K562 (cell line): ENCODE results near the gene ANKLE1. TPM values are rescaled to one million over a fixed set of nuclear protein-coding genes. Genes with fewer than 3 reads are reported as not detected.

Experiments used
- ATAC-seq: fragments of 200-7000 bp; cut with Tn5 transposase; 3 replicates; pipeline ENCODE4 v1.9.1; 2020; ENCODE audit warnings: moderate library complexity
- BruUV-seq: library from RNA; stranded (reverse); fragments of 400-500 nt; replicated peaks from 2 replicates; lab custom pipeline; 2021; lab: Mats Ljungman, UMichigan
- CTCF ChIA-PET: fragments of 300-600 bp; formaldehyde crosslinking; extraction: SDS; loops from one replicate; lab custom pipeline; 2021; ENCODE audit warnings: low intra/inter-chr PET ratio; lab: Yijun Ruan, JAX
- POLR2A ChIA-PET: fragments of 300-600, 350-650 bp; sonication (Branson Sonifier 250); formaldehyde crosslinking; extraction: SDS; loops from one replicate; lab custom pipeline; 2021; ENCODE audit warnings: antibody characterized with exemption, inconsistent platforms; lab: Yijun Ruan, JAX
- DNase-seq, 4 experiments: peaks; one replicate each; pipeline versions ENCODE4 v3.0.0 to v3.0.0-alpha.2; 2011 to 2018; ENCODE audit warnings: low spot score in 3 of 4, mixed read lengths in 3 of 4; ENCODE audit errors: extremely low read depth in 1 of 4
- FAIRE-seq: peaks from 2 replicates; lab custom pipeline; 2011; peaks lifted over from hg19 to GRCh38; lab: Jason Lieb, UNC
- H2AFZ ChIP-seq: 2 replicates; pipeline ENCODE4 v1.6.0; 2011; ENCODE audit warnings: low read depth, low read length, control low read depth, inconsistent platforms
- H3K27ac ChIP-seq: fragments of 200-600 bp; 3 replicates; pipeline ENCODE4 v1.8.0; 2011; ENCODE audit warnings: low read depth, mild to moderate bottlenecking, control low read depth, inconsistent platforms, low read length, moderate library complexity, mixed read lengths; ENCODE audit errors: extremely low read depth
- H3K27me3 ChIP-seq, 2 experiments: fragments of 300-600 bp in 1 of 2; 2 replicates in 1 of 2; 3 replicates in 1 of 2; pipeline versions ENCODE4 v1.6.0 to v1.8.0; 2011; ENCODE audit warnings: inconsistent platforms in 2 of 2, low read length in 2 of 2, mild to moderate bottlenecking in 1 of 2, mixed read lengths in 1 of 2, moderate library complexity in 1 of 2; ENCODE audit not compliant: control insufficient read depth in 2 of 2, insufficient read depth in 2 of 2
- H3K36me3 ChIP-seq: fragments of 300-600 bp; 3 replicates; pipeline ENCODE4 v1.8.0; 2011; ENCODE audit warnings: mild to moderate bottlenecking, low read length, inconsistent platforms; ENCODE audit not compliant: control insufficient read depth, insufficient read depth
- H3K4me1 ChIP-seq, 2 experiments: fragments of 200-600 bp in 1 of 2; replicated peaks in 1 of 2; 2 replicates in 1 of 2; 3 replicates in 1 of 2; pipeline versions ENCODE4 v1.5.1 to v1.8.0; 2011; ENCODE audit warnings: inconsistent platforms in 2 of 2, low read length in 2 of 2, mild to moderate bottlenecking in 1 of 2, mixed read lengths in 1 of 2, moderate library complexity in 1 of 2; ENCODE audit not compliant: control insufficient read depth in 2 of 2, insufficient read depth in 2 of 2
- H3K4me2 ChIP-seq: 2 replicates; pipeline ENCODE4 v1.6.1; 2011; ENCODE audit warnings: low read length, control low read depth, inconsistent platforms, mixed read lengths; ENCODE audit not compliant: insufficient read depth
- H3K4me3 ChIP-seq: fragments of 200-600 bp; sonication (generic), shearing (Covaris generic); 2 replicates; pipeline ENCODE4 v1.5.1; 2016; ENCODE audit warnings: control low read depth, inconsistent platforms
- H3K79me2 ChIP-seq: fragments of 200-600 bp; 3 replicates; pipeline ENCODE4 v1.8.0; 2011; ENCODE audit warnings: low read length, inconsistent platforms; ENCODE audit not compliant: control insufficient read depth, insufficient read depth
- H3K9ac ChIP-seq, 2 experiments: 2 replicates each; pipeline versions ENCODE4 v1.6.0 to v1.6.1; 2011; ENCODE audit warnings: low read depth in 2 of 2, low read length in 2 of 2, control low read depth in 1 of 2, inconsistent platforms in 1 of 2, mild to moderate bottlenecking in 1 of 2, mixed read lengths in 1 of 2; ENCODE audit not compliant: insufficient read depth in 1 of 2
- H3K9me1 ChIP-seq: one replicate; pipeline ENCODE4 v1.6.0; 2011; ENCODE audit warnings: inconsistent platforms, mild to moderate bottlenecking, low read length, moderate library complexity; ENCODE audit not compliant: control insufficient read depth, insufficient read depth
- H3K9me3 ChIP-seq: replicated peaks from 2 replicates; pipeline ENCODE4 v1.5.1; 2011; ENCODE audit warnings: low read depth, low read length, inconsistent platforms; ENCODE audit not compliant: control insufficient read depth, insufficient read depth
- H4K20me1 ChIP-seq: replicated peaks from 2 replicates; pipeline ENCODE4 v1.6.1; 2011; ENCODE audit warnings: low read length, inconsistent platforms, mixed read lengths; ENCODE audit not compliant: control insufficient read depth, insufficient read depth
- BACH1 ChIP-seq: fragments of 200-800 bp; sonication (Bioruptor generic); IDR thresholded peaks from 2 replicates; pipeline ENCODE4 v1.6.1; 2016; ENCODE audit warnings: missing genetic modification characterization, missing compliant biosample characterization
- FOSL1 ChIP-seq: fragments of 200-800 bp; sonication (Bioruptor generic); conservative IDR thresholded peaks from 2 replicates; pipeline ENCODE4 v1.6.1; 2016; ENCODE audit warnings: missing genetic modification characterization, missing compliant biosample characterization
- FOXA3 ChIP-seq, 2 experiments: fragments of 450-650 bp in 1 of 2; sonication (generic) in 1 of 2; formaldehyde crosslinking; IDR thresholded peaks in 1 of 2; conservative IDR thresholded peaks in 1 of 2; 2 replicates each; pipeline versions ENCODE4 v1.4.0 to v1.8.0; 2020 to 2022; ENCODE audit warnings: mild to moderate bottlenecking in 2 of 2, missing genetic modification reagents in 1 of 2
- FOXJ3 ChIP-seq: sonication (generic); formaldehyde crosslinking; IDR thresholded peaks from 2 replicates; pipeline ENCODE4 v1.4.0; 2020; ENCODE audit warnings: mild to moderate bottlenecking, missing genetic modification reagents
- IFI16 ChIP-seq: fragments of 250-450 bp; sonication (Bioruptor Pico); IDR thresholded peaks from 2 replicates; pipeline ENCODE4 v2.1.2; 2022; ENCODE audit warnings: mild to moderate bottlenecking, inconsistent platforms
- KLF13 ChIP-seq: fragments of 450-650 bp; IDR thresholded peaks from 2 replicates; pipeline ENCODE4 v1.6.1; 2016; ENCODE audit warnings: missing genetic modification characterization, low read depth, mild to moderate bottlenecking, missing compliant biosample characterization, moderate library complexity, borderline replicate concordance
- POLR2H ChIP-seq: IDR thresholded peaks from 2 replicates; pipeline ENCODE4 v1.6.1; 2016; ENCODE audit warnings: missing genetic modification characterization, low read depth, mild to moderate bottlenecking, control low read depth, missing compliant biosample characterization, moderate library complexity
- THRAP3 ChIP-seq: fragments of 450-650 bp; IDR thresholded peaks from 2 replicates; pipeline ENCODE4 v1.6.1; 2016; ENCODE audit warnings: mild to moderate bottlenecking, inconsistent platforms, borderline replicate concordance
- WGBS: fragments of 100-300 bp; shearing (Covaris generic); methylation state at CpG from one replicate; pipeline ENCODE4 v1.1.6; 2016; ENCODE audit warnings: low coverage, mixed read lengths; ENCODE audit not compliant: insufficient coverage; ENCODE audit errors: missing lambda C conversion rate; 5-methylcytosine and 5-hydroxymethylcytosine counted together
- in situ Hi-C: fragments of 300-500 bp; cut with MboI; formaldehyde crosslinking; loops from 4 replicates; pipeline ENCODE4 v1.15.0; 2018; ENCODE audit warnings: inconsistent platforms, mixed read lengths
- intact Hi-C: fragments of 100-400 bp; cut with micrococcal nuclease; formaldehyde crosslinking; loops from 2 replicates; pipeline ENCODE4 v1.14.2; 2022
- polyA plus RNA-seq, 8 experiments: library from polyadenylated mRNA; depleted of rRNA in 4 of 8; stranded (reverse) in 5 of 8; unstranded in 3 of 8; fragments of >200 nt; fragmentation: Nextera tagmentation in 2 of 8; fragmentation: Illumina TruSeq in 1 of 8; extraction: Ambion mirVana in 2 of 8; extraction: Trizol in 1 of 8; gene quantifications; 2 replicates each; pipeline versions ENCODE4 v1.2.1 to v1.2.3, GENCODE V29; 2011 to 2014; ENCODE audit warnings: inconsistent platforms in 1 of 8, missing spikeins in 1 of 8
- total RNA-seq, 7 experiments: library from RNA; depleted of rRNA in 6 of 7; stranded (reverse); fragments of >200 nt in 6 of 7; fragmentation: Illumina TruSeq in 2 of 7; extraction: Trizol in 2 of 7; gene quantifications; 2 replicates each; pipeline versions ENCODE4 v1.2.1 to v1.2.3, GENCODE V29; 2011 to 2021; ENCODE audit warnings: low replicate concordance in 1 of 7
- TF ChIP-seq, protein P1 (sequence below): fragments of 250-450 bp; sonication (Bioruptor Pico); IDR thresholded peaks from 2 replicates; pipeline ENCODE4 v1.9.0; 2021; ENCODE audit warnings: mild to moderate bottlenecking
- TF ChIP-seq, protein P2 (sequence below): IDR thresholded peaks from 3 replicates; pipeline ENCODE4 v1.6.1; 2011; ENCODE audit warnings: borderline replicate concordance, mild to moderate bottlenecking; ENCODE audit not compliant: insufficient read length, insufficient read depth
- TF ChIP-seq, protein P3 (sequence below), 2 experiments: fragments of 450-650 bp in 1 of 2; sonication (generic) in 1 of 2; formaldehyde crosslinking in 1 of 2; IDR thresholded peaks; 2 replicates each; pipeline versions ENCODE4 v1.7.1 to v1.9.0; 2016 to 2022; ENCODE audit warnings: inconsistent platforms in 1 of 2, mild to moderate bottlenecking in 1 of 2, missing genetic modification reagents in 1 of 2

Gene ANKLE1
- total and polyA plus RNA-seq, 9 of the 15 experiments (the other 6 are each of a cell fraction or from before 2014, with no cell fraction given): 0.63 to 9.2 (median 2.9) TPM

DNA sequence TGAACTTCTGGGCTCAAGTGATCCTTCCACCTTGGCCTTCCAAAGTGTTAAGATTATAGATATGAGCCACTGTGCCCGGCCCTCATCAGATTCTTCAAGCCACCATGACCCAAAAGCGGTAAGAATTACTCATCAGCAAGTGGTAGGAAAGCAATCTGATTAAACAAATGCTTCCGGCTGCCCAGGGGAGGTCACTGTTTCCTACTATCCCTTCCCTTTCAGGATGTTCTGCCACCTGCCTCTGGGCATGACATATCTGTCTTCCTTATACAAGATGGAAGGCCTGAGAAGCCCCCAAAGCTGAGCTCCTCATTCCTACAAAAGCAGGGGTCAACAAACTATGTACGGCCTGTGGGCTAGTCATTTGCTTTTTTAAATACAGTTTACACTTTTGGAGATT, 14.6 kb downstream of the ANKLE1 start (continued):
- no peak for TF ChIP-seq BACH1 (tag)
- peak; percentile 89 for TF ChIP-seq FOSL1 (tag)
- no peak for TF ChIP-seq IFI16
- TF ChIP-seq, protein P1, sequence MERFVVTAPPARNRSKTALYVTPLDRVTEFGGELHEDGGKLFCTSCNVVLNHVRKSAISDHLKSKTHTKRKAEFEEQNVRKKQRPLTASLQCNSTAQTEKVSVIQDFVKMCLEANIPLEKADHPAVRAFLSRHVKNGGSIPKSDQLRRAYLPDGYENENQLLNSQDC (CRISPR knock-in tag): no peak
- TF ChIP-seq, protein P2, sequence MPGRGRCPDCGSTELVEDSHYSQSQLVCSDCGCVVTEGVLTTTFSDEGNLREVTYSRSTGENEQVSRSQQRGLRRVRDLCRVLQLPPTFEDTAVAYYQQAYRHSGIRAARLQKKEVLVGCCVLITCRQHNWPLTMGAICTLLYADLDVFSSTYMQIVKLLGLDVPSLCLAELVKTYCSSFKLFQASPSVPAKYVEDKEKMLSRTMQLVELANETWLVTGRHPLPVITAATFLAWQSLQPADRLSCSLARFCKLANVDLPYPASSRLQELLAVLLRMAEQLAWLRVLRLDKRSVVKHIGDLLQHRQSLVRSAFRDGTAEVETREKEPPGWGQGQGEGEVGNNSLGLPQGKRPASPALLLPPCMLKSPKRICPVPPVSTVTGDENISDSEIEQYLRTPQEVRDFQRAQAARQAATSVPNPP: no peak
- no peak for TF ChIP-seq POLR2H (tag)
- TF ChIP-seq KLF13: no peak
- no peak for TF ChIP-seq FOXJ3
- TF ChIP-seq THRAP3: no peak

DNA sequence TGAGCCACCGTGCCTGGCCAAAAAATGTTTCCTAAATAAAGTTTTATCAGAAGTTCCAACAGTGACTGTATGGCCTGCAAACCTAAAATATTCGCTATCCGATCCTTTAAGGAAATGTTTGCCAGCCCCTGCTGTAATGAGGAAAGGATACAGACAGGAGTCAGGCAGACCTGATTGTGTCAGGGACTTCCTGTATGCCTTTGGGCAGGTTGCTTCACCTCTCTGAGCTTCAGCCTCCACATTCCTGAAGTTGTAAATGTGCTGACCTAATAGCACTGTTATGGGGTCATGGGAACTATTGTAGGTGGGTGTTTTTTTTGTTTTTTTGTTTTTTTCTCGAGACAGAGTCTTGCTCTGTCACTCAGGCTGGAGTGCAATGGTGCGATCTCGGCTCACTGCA, 15.3 kb downstream of the ANKLE1 start:
- Histone ChIP-seq H3K27me3 (no peaks in the 10 kb centered on the region), H3K9ac (no peak overlapping the region), H3K36me3 (peaks cover 28% of the 10 kb centered on the region), H3K27ac (no peak overlapping the region), H2AFZ (no peak overlapping the region), H3K9me3 (peaks cover 3% of the 10 kb centered on the region), H3K9me1 (peaks cover 7% of the 10 kb centered on the region), H3K79me2 (peaks cover 12% of the 10 kb centered on the region), H4K20me1 (no peaks in the 10 kb centered on the region), H3K4me3 (no peak overlapping the region), H3K4me2 (no peak overlapping the region), H3K4me1 (peaks cover 11 to 36% of the 10 kb centered on the region in 2 experiments; a peak in 4 of 5 replicates)
- DNase-seq: no peak
- no TSS peak for BruUV-seq
- ChIA-PET CTCF (no interaction called here), POLR2A (interaction anchor here (0.6 kb wide), 1 partner anchor 283 kb away, joined by 3 read pairs; no protein-coding TSS in a partner anchor)
- no peak for ATAC-seq
- intact Hi-C loops (no loop called here), in situ Hi-C loops (no loop called here)
- 95% methylated on average over 5 of the region's 6 CpGs for WGBS
- TF ChIP-seq, protein P3, sequence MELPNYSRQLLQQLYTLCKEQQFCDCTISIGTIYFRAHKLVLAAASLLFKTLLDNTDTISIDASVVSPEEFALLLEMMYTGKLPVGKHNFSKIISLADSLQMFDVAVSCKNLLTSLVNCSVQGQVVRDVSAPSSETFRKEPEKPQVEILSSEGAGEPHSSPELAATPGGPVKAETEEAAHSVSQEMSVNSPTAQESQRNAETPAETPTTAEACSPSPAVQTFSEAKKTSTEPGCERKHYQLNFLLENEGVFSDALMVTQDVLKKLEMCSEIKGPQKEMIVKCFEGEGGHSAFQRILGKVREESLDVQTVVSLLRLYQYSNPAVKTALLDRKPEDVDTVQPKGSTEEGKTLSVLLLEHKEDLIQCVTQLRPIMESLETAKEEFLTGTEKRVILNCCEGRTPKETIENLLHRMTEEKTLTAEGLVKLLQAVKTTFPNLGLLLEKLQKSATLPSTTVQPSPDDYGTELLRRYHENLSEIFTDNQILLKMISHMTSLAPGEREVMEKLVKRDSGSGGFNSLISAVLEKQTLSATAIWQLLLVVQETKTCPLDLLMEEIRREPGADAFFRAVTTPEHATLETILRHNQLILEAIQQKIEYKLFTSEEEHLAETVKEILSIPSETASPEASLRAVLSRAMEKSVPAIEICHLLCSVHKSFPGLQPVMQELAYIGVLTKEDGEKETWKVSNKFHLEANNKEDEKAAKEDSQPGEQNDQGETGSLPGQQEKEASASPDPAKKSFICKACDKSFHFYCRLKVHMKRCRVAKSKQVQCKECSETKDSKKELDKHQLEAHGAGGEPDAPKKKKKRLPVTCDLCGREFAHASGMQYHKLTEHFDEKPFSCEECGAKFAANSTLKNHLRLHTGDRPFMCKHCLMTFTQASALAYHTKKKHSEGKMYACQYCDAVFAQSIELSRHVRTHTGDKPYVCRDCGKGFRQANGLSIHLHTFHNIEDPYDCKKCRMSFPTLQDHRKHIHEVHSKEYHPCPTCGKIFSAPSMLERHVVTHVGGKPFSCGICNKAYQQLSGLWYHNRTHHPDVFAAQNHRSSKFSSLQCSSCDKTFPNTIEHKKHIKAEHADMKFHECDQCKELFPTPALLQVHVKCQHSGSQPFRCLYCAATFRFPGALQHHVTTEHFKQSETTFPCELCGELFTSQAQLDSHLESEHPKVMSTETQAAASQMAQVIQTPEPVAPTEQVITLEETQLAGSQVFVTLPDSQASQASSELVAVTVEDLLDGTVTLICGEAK (IDR thresholded peaks at IDR 0.05): peak; percentile 55
- TF ChIP-seq, protein P3 (CRISPR knock-in tag; IDR thresholded peaks at IDR 0.05): no peak
- no peak for TF ChIP-seq FOXA3 (CRISPR knock-in tag; conservative IDR thresholded peaks at IDR 0.05 in 1 of 2, IDR thresholded peaks at IDR 0.05 in 1 of 2)
- no peak for FAIRE-seq
